Upper lobe of left lung (tissue), 6 donors: ENCODE data around the gene SPPL2A. TPM values are rescaled to one million over a fixed set of nuclear protein-coding genes. Genes with fewer than 3 reads are reported as not detected.

ENCODE experiments used
- ATAC-seq, 2 donors: fragments of 200-7000 bp; cut with Tn5 transposase; one replicate each; pipeline ENCODE4 v1.9.1; 2022; ENCODE audit warnings: mild to moderate bottlenecking in 2 of 2, moderate library complexity in 2 of 2; ENCODE audit not compliant: low FRiP score in 2 of 2
- DNase-seq, 2 donors: peaks; one replicate each; pipeline ENCODE4 v3.0.0-alpha.2; 2019 to 2020
- H3K27ac ChIP-seq, 4 donors: fragments of 200-600 bp; sonication (generic); one replicate each; pipeline ENCODE4 v1.5.1; 2016 to 2019
- H3K27me3 ChIP-seq, 4 donors: fragments of 200-600 bp; sonication (generic); one replicate each; pipeline ENCODE4 v1.5.1; 2017 to 2019
- H3K36me3 ChIP-seq, 4 donors: fragments of 200-600 bp; sonication (generic); one replicate each; pipeline ENCODE4 v1.5.1; 2016 to 2019
- H3K4me1 ChIP-seq, 4 donors: fragments of 200-600 bp; sonication (generic); one replicate each; pipeline ENCODE4 v1.5.1; 2018 to 2019
- H3K4me3 ChIP-seq, 4 donors: fragments of 200-600 bp; sonication (generic); one replicate each; pipeline ENCODE4 v1.5.1; 2017 to 2019; ENCODE audit warnings: mild to moderate bottlenecking in 2 of 4, moderate library complexity in 1 of 4
- H3K9me3 ChIP-seq, 4 donors: fragments of 200-600 bp; sonication (generic); one replicate each; pipeline ENCODE4 v1.5.1; 2018 to 2019
- CTCF ChIP-seq, 6 experiments: fragments of 450-650 bp in 4 of 6; fragments of 200-600 bp in 2 of 6; sonication (generic) in 2 of 6; IDR thresholded peaks; one replicate each; pipeline ENCODE4 v1.5.1; 2016 to 2019; ENCODE audit warnings: antibody characterized with exemption in 6 of 6
- EP300 ChIP-seq, 4 donors: sonication (generic); formaldehyde crosslinking; IDR thresholded peaks; one replicate each; pipeline ENCODE4 v1.5.1; 2017; ENCODE audit warnings: antibody characterized with exemption in 4 of 4, control low read depth in 2 of 4
- POLR2A ChIP-seq, 4 donors: fragments of 450-650 bp; IDR thresholded peaks; one replicate each; pipeline ENCODE4 v1.5.1; 2016 to 2017; ENCODE audit warnings: antibody characterized with exemption in 4 of 4, mild to moderate bottlenecking in 2 of 4
- POLR2AphosphoS5 ChIP-seq, 2 donors: sonication (generic); formaldehyde crosslinking; IDR thresholded peaks; one replicate each; pipeline ENCODE4 v1.5.1; 2017; ENCODE audit warnings: antibody characterized with exemption in 2 of 2
- WGBS, 2 donors: methylation state at CpG; one replicate each; pipeline ENCODE4 v1.1.5; 2017 to 2018; 5-methylcytosine and 5-hydroxymethylcytosine counted together
- total RNA-seq, 6 donors: library from RNA; depleted of rRNA in 4 of 6; stranded (reverse); fragments of >200 nt in 4 of 6; gene quantifications; one replicate each; pipeline versions ENCODE4 v1.1.0 to v1.2.1, GENCODE V29; 2016 to 2021
- donor health status: DM: no; HTN: no; CAD: no; lungs with moderate emphysema.
- donor health status: DM: no; HTN: yes; CAD: no; lungs with severe emphysema.

The SPPL2A gene
- total RNA-seq, 6 donors from 2014 or later: 65.0 to 128 (median 111) TPM

- Histone ChIP-seq H3K36me3 (peaks cover 3 to 95% (median 45%) of the 10 kb centered on the region in 4 donors), H3K27me3 (no peaks in the 10 kb centered on the region), H3K9me3 (no peaks in the 10 kb centered on the region), H3K27ac (no peak overlapping the region), H3K4me1 (no peaks in the 10 kb centered on the region), H3K4me3 (no peak overlapping the region)
- DNase-seq (no peak), ATAC-seq (no peak)
- TF ChIP-seq POLR2AphosphoS5 (IDR thresholded peaks at IDR 0.05) (no peak), EP300 (IDR thresholded peaks at IDR 0.05) (no peak)
- 67 to 78% methylated on average over 3 of the region's 3 CpGs for WGBS, 2 donors
Observed at GRCh38 chr15:50740955-50741354, 24.6 kb downstream of the SPPL2A start.

GRCh38 chr15:50736823-50737222 lies 28.7 kb downstream of the SPPL2A start:
- Histone ChIP-seq H3K36me3 (peaks cover 11 to 99% (median 50%) of the 10 kb centered on the region in 4 donors), H3K27ac (no peak overlapping the region), H3K4me1 (no peaks in the 10 kb centered on the region), H3K9me3 (no peaks in the 10 kb centered on the region), H3K27me3 (no peaks in the 10 kb centered on the region), H3K4me3 (no peak overlapping the region)
- DNase-seq (no peak), ATAC-seq (no peak)
- TF ChIP-seq POLR2AphosphoS5 (IDR thresholded peaks at IDR 0.05) (no peak), POLR2A (IDR thresholded peaks at IDR 0.05) (no peak), CTCF (IDR thresholded peaks at IDR 0.05) (no peak), EP300 (IDR thresholded peaks at IDR 0.05) (no peak)
- 90 to 94% methylated on average over 8 of the region's 8 CpGs for WGBS, 2 donors

- H3K9me3 ChIP-seq: no peaks in the 10 kb centered on the region
- no peak for DNase-seq
- peaks cover 11 to 98% (median 51%) of the 10 kb centered on the region in 4 donors for H3K36me3 ChIP-seq
- WGBS, 2 donors: 82 to 87% methylated on average over 4 of the region's 4 CpGs
- ATAC-seq: no peak
- H3K4me1 ChIP-seq: no peaks in the 10 kb centered on the region
- no peak overlapping the region for H3K27ac ChIP-seq
- TF ChIP-seq EP300 (IDR thresholded peaks at IDR 0.05): no peak
- no peak for TF ChIP-seq POLR2A (IDR thresholded peaks at IDR 0.05)
- TF ChIP-seq CTCF (IDR thresholded peaks at IDR 0.05): no peak
- no peak for TF ChIP-seq POLR2AphosphoS5 (IDR thresholded peaks at IDR 0.05)
- H3K27me3 ChIP-seq: no peaks in the 10 kb centered on the region
- no peak overlapping the region for H3K4me3 ChIP-seq
Observed at GRCh38 chr15:50735156-50735555, 30.4 kb downstream of the SPPL2A start.

GRCh38 chr15:50726315-50726714 lies 39.2 kb downstream of the SPPL2A start:
- no peaks in the 10 kb centered on the region for H3K9me3 ChIP-seq
- no peak overlapping the region for H3K4me3 ChIP-seq
- 95 to 96% methylated on average over 1 of the region's 1 CpG for WGBS, 2 donors
- H3K27ac ChIP-seq: no peak overlapping the region
- peaks cover 8 to 89% (median 32%) of the 10 kb centered on the region in 4 donors for H3K36me3 ChIP-seq
- no peaks in the 10 kb centered on the region for H3K4me1 ChIP-seq
- no peaks in the 10 kb centered on the region for H3K27me3 ChIP-seq
- no peak for TF ChIP-seq EP300 (IDR thresholded peaks at IDR 0.05)
- no peak for TF ChIP-seq POLR2AphosphoS5 (IDR thresholded peaks at IDR 0.05)
- no peak for TF ChIP-seq CTCF (IDR thresholded peaks at IDR 0.05)
- no peak for TF ChIP-seq POLR2A (IDR thresholded peaks at IDR 0.05)
- no peak for ATAC-seq
- no peak for DNase-seq

GRCh38 chr15:50718700-50719125 lies 46.8 kb downstream of the SPPL2A start:
- no peak overlapping the region for H3K4me3 ChIP-seq
- H3K27ac ChIP-seq: no peak overlapping the region
- WGBS, 2 donors: 79 to 84% methylated on average over 1 of the region's 1 CpG
- no peaks in the 10 kb centered on the region for H3K27me3 ChIP-seq
- no peak for TF ChIP-seq POLR2AphosphoS5 (IDR thresholded peaks at IDR 0.05)
- TF ChIP-seq POLR2A (IDR thresholded peaks at IDR 0.05): no peak
- no peak for DNase-seq
- peaks cover 7 to 67% (median 35%) of the 10 kb centered on the region in 4 donors for H3K36me3 ChIP-seq
- no peak for ATAC-seq
- H3K4me1 ChIP-seq: peaks cover 0 to 3% (median 0%) of the 10 kb centered on the region in 4 donors
- no peaks in the 10 kb centered on the region for H3K9me3 ChIP-seq

- Histone ChIP-seq H3K4me1 (peaks cover 0 to under 1% (median 0%) of the 10 kb centered on the region in 4 donors), H3K4me3 (no peak overlapping the region), H3K27me3 (no peaks in the 10 kb centered on the region), H3K9me3 (no peaks in the 10 kb centered on the region), H3K27ac (no peak overlapping the region), H3K36me3 (peaks cover 0 to 36% (median 6%) of the 10 kb centered on the region in 4 donors)
- TF ChIP-seq POLR2A (IDR thresholded peaks at IDR 0.05) (no peak), CTCF (IDR thresholded peaks at IDR 0.05) (no peak), POLR2AphosphoS5 (IDR thresholded peaks at IDR 0.05) (no peak), EP300 (IDR thresholded peaks at IDR 0.05) (no peak)
- DNase-seq (no peak), ATAC-seq (no peak)
- 97 to 100% methylated on average over 3 of the region's 3 CpGs for WGBS, 2 donors
Observed at GRCh38 chr15:50712018-50712417, 53.5 kb downstream of the SPPL2A start.
